HG03342 (cell line): ENCODE measurements around the gene USP35.
"Not testable (repeated sequence)": the region's sequence is repeated elsewhere in the genome, so short reads cannot be mapped to it uniquely, and the experiment has no call there.

Experiments used
- ATAC-seq: cut with Tn5 transposase; IDR thresholded peaks from one replicate; pipeline ENCODE4 v1.9.1; 2021; ENCODE audit warnings: mild to moderate bottlenecking, moderate library complexity; ENCODE audit not compliant: unreplicated experiment

The USP35 gene

GRCh38 chr11:78214331-78215194 lies 25.8 kb downstream of the USP35 start:
- no peak for ATAC-seq

- no peak for ATAC-seq
These were observed 27.3 kb downstream of the USP35 start for GRCh38 chr11:78216021-78216420.

- no peak for ATAC-seq
These were observed 28.0 kb downstream of the USP35 start for GRCh38 chr11:78216571-78217287.

- ATAC-seq: no peak
These were observed 29.2 kb downstream of the USP35 start for GRCh38 chr11:78217650-78218541.

GRCh38 chr11:78218707-78219492 lies 30.2 kb downstream of the USP35 start:
- ATAC-seq: no peak

- no peak for ATAC-seq
These were observed 30.9 kb downstream of the USP35 start for GRCh38 chr11:78219493-78220217.

- ATAC-seq: no peak
These were observed 31.8 kb downstream of the USP35 start for GRCh38 chr11:78220218-78221157.

GRCh38 chr11:78221396-78222315 lies 32.9 kb downstream of the USP35 start:
- no peak for ATAC-seq

- ATAC-seq: not testable (repeated sequence)
These were observed 34.0 kb downstream of the USP35 start for GRCh38 chr11:78222726-78223125.

- peak; percentile 78 for ATAC-seq
These were observed 34.7 kb downstream of the USP35 start for GRCh38 chr11:78223320-78223954.

- no peak for ATAC-seq
These were observed 35.8 kb downstream of the USP35 start for GRCh38 chr11:78224506-78224905.

- no peak for ATAC-seq
These were observed 36.2 kb downstream of the USP35 start for GRCh38 chr11:78224906-78225420.

GRCh38 chr11:78226684-78227680 lies 38.3 kb downstream of the USP35 start:
- ATAC-seq: no peak

- no peak for ATAC-seq
These were observed 39.2 kb downstream of the USP35 start for GRCh38 chr11:78227921-78228320.

GRCh38 chr11:78228467-78228866 lies 39.7 kb downstream of the USP35 start:
- ATAC-seq: peak; percentile 58

GRCh38 chr11:78229106-78229505 lies 40.4 kb downstream of the USP35 start:
- ATAC-seq: no peak
